GM12873 (cell line): ENCODE data around the gene SERPINA1.

ENCODE experiments used
- TF ChIP-seq, protein P1 (sequence below): IDR thresholded peaks from 2 replicates; pipeline ENCODE4 v1.5.1; 2012; ENCODE audit warnings: low read depth, mild to moderate bottlenecking, moderate library complexity, low read length, control low read depth; ENCODE audit not compliant: insufficient read depth; ENCODE audit errors: missing control alignments

Gene SERPINA1

GRCh38 chr14:94403312-94403932, 15.0 kb upstream of the SERPINA1 start:
- TF ChIP-seq, protein P1, sequence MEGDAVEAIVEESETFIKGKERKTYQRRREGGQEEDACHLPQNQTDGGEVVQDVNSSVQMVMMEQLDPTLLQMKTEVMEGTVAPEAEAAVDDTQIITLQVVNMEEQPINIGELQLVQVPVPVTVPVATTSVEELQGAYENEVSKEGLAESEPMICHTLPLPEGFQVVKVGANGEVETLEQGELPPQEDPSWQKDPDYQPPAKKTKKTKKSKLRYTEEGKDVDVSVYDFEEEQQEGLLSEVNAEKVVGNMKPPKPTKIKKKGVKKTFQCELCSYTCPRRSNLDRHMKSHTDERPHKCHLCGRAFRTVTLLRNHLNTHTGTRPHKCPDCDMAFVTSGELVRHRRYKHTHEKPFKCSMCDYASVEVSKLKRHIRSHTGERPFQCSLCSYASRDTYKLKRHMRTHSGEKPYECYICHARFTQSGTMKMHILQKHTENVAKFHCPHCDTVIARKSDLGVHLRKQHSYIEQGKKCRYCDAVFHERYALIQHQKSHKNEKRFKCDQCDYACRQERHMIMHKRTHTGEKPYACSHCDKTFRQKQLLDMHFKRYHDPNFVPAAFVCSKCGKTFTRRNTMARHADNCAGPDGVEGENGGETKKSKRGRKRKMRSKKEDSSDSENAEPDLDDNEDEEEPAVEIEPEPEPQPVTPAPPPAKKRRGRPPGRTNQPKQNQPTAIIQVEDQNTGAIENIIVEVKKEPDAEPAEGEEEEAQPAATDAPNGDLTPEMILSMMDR: no peak

DNA sequence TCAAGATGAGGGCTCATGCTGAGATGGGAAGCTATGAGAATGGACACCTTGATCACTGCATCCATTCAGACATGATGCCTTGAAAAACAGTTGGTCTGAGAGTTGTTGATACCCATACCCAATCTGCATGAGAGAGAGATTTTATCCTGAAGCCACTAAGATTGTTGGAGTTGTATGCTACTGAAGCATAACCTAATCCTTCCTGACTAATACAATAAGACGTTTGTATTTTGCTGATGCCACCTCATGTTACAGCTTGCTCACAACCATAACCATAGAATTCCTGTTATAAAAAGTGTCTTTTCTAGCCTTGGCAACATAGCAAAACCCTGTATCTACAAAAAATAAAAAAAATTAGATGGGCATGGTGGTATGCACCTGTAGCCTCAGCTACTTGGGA, 12.7 kb upstream of the SERPINA1 start:
- TF ChIP-seq, protein P1: no peak

DNA sequence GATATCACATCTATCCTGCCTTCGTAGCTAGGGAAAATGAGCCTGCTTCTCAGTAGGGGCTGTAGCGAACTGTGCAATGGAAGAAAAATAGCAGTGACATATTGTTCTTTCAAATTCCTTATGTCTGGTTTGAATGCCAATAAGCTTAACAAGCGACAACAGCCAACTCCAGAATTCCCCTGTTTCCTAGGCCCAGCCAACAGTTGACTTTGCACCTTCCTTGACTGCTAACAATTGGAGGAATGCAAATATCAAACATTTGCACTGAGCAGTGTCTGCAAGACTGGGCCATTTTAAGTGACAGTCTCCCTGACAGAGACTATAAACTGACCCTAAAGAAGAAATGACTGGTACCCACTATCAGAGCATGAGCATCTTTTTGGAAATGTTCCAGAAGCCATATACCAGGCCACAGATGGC, 12.0 kb upstream of the SERPINA1 start:
- TF ChIP-seq, protein P1: no peak

DNA sequence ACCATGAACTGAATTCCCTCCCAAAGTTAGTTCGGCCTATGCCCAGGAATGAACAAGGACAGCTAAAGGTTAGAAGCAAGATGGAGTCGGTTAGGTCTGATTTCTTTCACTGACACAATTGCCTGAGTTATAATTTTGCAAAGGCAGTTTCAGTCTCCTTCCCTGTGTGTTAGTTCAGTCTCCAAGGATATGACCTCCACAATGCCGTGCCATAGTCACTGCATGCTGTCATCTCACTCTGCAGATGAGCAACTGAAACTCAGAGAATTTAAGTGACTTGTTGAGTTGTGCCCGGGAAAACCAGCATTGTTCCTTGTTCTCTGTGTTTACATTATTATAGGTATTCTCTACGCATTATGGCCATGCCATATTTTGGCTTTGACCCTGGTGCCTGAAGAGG, 10.1 kb upstream of the SERPINA1 start:
- TF ChIP-seq, protein P1: no peak

DNA sequence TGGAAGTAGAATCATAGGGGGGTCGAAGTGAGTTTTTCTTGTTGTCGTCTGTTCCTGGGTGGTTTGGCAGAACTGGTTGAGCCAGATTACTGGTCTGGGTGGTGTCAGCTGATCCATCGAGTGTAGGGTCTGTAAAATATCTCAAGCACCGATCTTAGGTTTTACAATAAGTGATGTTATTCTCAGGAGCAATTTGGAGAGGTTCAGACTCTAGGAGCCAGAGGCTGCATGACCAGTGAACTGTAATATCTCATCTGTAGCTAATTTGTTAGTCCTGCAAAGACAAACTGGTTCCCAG, 9.7 kb upstream of the SERPINA1 start:
- TF ChIP-seq, protein P1: no peak

DNA sequence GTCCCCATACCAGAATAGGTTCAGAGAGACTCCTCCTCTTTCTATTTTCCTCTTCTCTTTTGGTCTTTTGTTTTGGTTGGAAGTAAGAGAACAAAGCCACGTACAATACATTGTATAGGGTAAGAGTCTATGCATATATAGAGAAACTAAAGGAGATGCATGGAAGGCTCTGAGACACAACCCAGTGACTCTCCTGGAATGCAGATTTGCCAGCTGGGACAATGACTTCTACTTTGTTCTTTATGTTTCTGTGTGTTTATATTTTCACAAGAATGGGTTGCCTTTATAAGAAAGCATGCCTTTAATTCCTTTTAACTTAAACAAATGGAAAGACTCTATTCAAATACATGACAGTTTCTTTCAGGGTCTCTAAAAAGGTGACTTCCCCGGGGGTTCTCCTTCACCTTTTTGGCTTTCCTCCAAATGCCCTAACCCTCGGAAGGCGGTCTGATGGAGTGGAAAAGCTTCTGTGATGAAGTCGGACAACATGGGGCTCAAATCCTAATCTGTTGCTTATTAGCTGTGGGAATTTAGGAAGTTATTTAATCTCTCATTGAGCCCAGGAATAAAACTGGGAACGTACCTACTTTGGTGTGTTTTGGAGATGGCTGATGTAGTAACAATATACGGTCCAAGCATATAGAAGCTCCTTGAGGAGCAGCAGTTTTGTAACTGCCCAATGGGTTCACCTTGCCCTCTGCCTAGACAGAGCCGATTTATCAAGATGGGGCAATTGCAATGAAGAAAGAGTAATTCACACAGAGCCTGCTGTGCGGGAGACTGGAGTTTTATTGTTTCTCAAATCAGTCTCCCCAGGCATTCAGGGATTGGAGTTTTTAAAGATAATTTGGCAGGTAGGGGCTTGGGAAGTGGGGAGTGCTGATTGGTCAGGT, 9.1 kb upstream of the SERPINA1 start:
- TF ChIP-seq, protein P1: no peak

DNA sequence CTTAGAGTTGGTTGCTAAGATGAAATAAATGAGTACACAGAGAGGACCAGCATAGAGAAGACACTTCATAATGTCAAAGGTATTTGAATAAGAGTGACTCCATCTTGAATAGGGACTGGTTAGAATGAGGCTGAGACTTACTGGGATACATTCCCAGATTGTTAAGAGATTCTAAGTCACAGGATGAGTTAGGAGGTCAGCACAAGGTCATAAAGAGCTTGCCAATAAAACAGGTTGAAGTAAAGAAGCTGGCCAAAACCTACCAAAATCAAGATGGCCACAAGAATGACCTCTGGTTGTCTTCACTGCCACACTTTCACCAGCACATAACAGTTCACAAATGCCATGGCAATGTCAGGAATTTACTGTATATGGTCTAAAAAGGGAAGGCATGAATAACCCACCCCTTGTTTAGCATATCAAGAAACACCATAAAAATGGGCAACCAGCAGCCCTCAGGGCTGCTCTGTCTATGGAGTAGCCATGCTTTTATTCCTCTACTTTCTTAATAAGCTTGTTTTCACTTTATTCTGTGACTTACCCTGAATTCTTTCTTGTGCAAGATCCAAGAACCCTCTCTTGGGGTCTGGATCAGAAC, 8.3 kb upstream of the SERPINA1 start:
- TF ChIP-seq, protein P1: no peak
